CD8-positive, alpha-beta memory T cell (primary cell): ENCODE measurements around the gene LRSAM1. TPM values are rescaled to one million over a fixed set of nuclear protein-coding genes. Genes with fewer than 3 reads are reported as not detected.

Experiments
- CTCF ChIA-PET: fragments of 350-600 bp; sonication (Branson Sonifier 250); formaldehyde crosslinking; loops from one replicate; lab custom pipeline; 2021; ENCODE audit warnings: antibody characterized with exemption; lab: Charles Lee
- POLR2A ChIA-PET: fragments of 350-600 bp; sonication (Branson Sonifier 250); formaldehyde crosslinking; loops from one replicate; lab custom pipeline; 2021; ENCODE audit warnings: antibody characterized with exemption; lab: Charles Lee
- DNase-seq, 5 donors: peaks; one replicate each; pipeline versions ENCODE4 v3.0.0 to v3.0.0-alpha.2; 2020 to 2022; ENCODE audit warnings: mixed read lengths in 1 of 5
- H3K27ac ChIP-seq: one replicate; pipeline ENCODE4 v1.7.0; 2013; ENCODE audit warnings: low read depth, mild to moderate bottlenecking, low read length, moderate library complexity
- H3K27me3 ChIP-seq: 2 replicates; pipeline ENCODE4 v1.7.0; 2013; ENCODE audit warnings: low read length, mild to moderate bottlenecking; ENCODE audit not compliant: insufficient read depth, poor library complexity, severe bottlenecking
- H3K36me3 ChIP-seq: 2 replicates; pipeline ENCODE4 v1.7.0; 2013; ENCODE audit warnings: mild to moderate bottlenecking, low read length, moderate library complexity; ENCODE audit not compliant: insufficient read depth
- H3K4me1 ChIP-seq: 2 replicates; pipeline ENCODE4 v1.7.0; 2013; ENCODE audit warnings: mild to moderate bottlenecking, low read length, moderate library complexity; ENCODE audit not compliant: insufficient read depth
- H3K4me3 ChIP-seq: 2 replicates; pipeline ENCODE4 v1.7.0; 2013; ENCODE audit warnings: mild to moderate bottlenecking, low read length
- H3K9me3 ChIP-seq: 2 replicates; pipeline ENCODE4 v1.7.0; 2013; ENCODE audit warnings: mild to moderate bottlenecking, low read length
- H3K27ac Mint-ChIP-seq, 8 donors: one replicate each; pipeline ENCODE4 v1.8.0; 2020 to 2021; ENCODE audit warnings: mixed read lengths in 8 of 8, mild to moderate bottlenecking in 6 of 8, inconsistent platforms in 3 of 8, moderate library complexity in 3 of 8
- H3K27me3 Mint-ChIP-seq, 2 donors: one replicate each; pipeline ENCODE4 v1.8.0; 2020 to 2021; ENCODE audit warnings: mixed read lengths in 2 of 2, mild to moderate bottlenecking in 1 of 2, moderate library complexity in 1 of 2
- H3K36me3 Mint-ChIP-seq, 3 donors: one replicate each; pipeline ENCODE4 v1.8.0; 2020 to 2021; ENCODE audit warnings: mixed read lengths in 3 of 3, inconsistent platforms in 1 of 3, mild to moderate bottlenecking in 1 of 3
- H3K4me1 Mint-ChIP-seq, 3 donors: one replicate each; pipeline ENCODE4 v1.8.0; 2020 to 2021; ENCODE audit warnings: mixed read lengths in 3 of 3, inconsistent platforms in 1 of 3, mild to moderate bottlenecking in 1 of 3
- H3K4me3 Mint-ChIP-seq, 7 donors: one replicate each; pipeline ENCODE4 v1.8.0; 2020 to 2021; ENCODE audit warnings: mixed read lengths in 7 of 7, mild to moderate bottlenecking in 6 of 7, moderate library complexity in 4 of 7, inconsistent platforms in 2 of 7
- H3K9me3 Mint-ChIP-seq, 5 donors: one replicate each; pipeline ENCODE4 v1.8.0; 2020 to 2022; ENCODE audit warnings: mixed read lengths in 5 of 5, mild to moderate bottlenecking in 3 of 5, moderate library complexity in 2 of 5, inconsistent platforms in 1 of 5
- polyA plus RNA-seq: library from polyadenylated mRNA; unstranded; fragments of 300-500 nt; fragmentation: Illumina TruSeq; gene quantifications from one replicate; pipeline ENCODE4 v1.2.3, GENCODE V29; 2021
- total RNA-seq, 2 experiments: library from RNA; stranded (reverse); gene quantifications; one replicate each; pipeline ENCODE4 v1.2.3, GENCODE V29; 2021

Gene LRSAM1
- total and polyA plus RNA-seq, 3 experiments from 2014 or later, result 9.5 to 23.0 (median 22.6) TPM

GRCh38 chr9:127550751-127551150 is 99.4 kb downstream of the LRSAM1 start:
- Histone ChIP-seq H3K4me3 (no peak overlapping the region), H3K36me3 (no peaks in the 10 kb centered on the region), H3K4me1 (peaks cover 8% of the 10 kb centered on the region), H3K27ac (no peak overlapping the region), H3K27me3 (no peaks in the 10 kb centered on the region), H3K9me3 (no peaks in the 10 kb centered on the region)
- Mint-ChIP-seq H3K9me3 (no peaks in the 10 kb centered on the region), H3K4me3 (no peak overlapping the region), H3K27me3 (no peaks in the 10 kb centered on the region), H3K4me1 (peaks cover 12 to 24% (median 22%) of the 10 kb centered on the region in 3 donors), H3K27ac (no peak overlapping the region), H3K36me3 (peaks cover 0 to 1% (median 0%) of the 10 kb centered on the region in 3 donors)
- POLR2A ChIA-PET, result no interaction called here
- CTCF ChIA-PET, result no interaction called here
- DNase-seq, result no peak

Other genes starting within 250 kb of the LRSAM1 start
- 1 to 10 TPM; 2.5 to 3.5 TPM for gene GARNL3, start 186.7 kb upstream of the LRSAM1 start, total RNA-seq
- 0.25 TPM for gene GARNL3, start 186.7 kb upstream of the LRSAM1 start, polyA plus RNA-seq
- 1 to 10 TPM; 6.2 to 7.7 TPM for gene SLC2A8, start 54.3 kb upstream of the LRSAM1 start, total RNA-seq
- gene SLC2A8, start 54.3 kb upstream of the LRSAM1 start, polyA plus RNA-seq, result 4.5 TPM
- gene ZNF79, start 27.1 kb upstream of the LRSAM1 start, total RNA-seq, result 10 to 100 TPM; 19.1 to 19.7 TPM
- 6.8 TPM for gene ZNF79, start 27.1 kb upstream of the LRSAM1 start, polyA plus RNA-seq
- gene RPL12, start 104 bp upstream of the LRSAM1 start, total RNA-seq, result 1,000 to 10,000 TPM; 1,457 to 1,549 TPM
- gene RPL12, start 104 bp upstream of the LRSAM1 start, polyA plus RNA-seq, result 1,533 TPM
- 10 to 100 TPM; 14.5 to 15.2 TPM for gene STXBP1, start 160.8 kb downstream of the LRSAM1 start, total RNA-seq
- 8.2 TPM for gene STXBP1, start 160.8 kb downstream of the LRSAM1 start, polyA plus RNA-seq